Heart right ventricle (tissue), 16 donors: Measurements from ENCODE around the gene CD2AP. TPM values are rescaled to one million over a fixed set of nuclear protein-coding genes. Genes with fewer than 3 reads are reported as not detected.

Source experiments
- ATAC-seq, 8 donors: fragments of 200-7000 bp; cut with Tn5 transposase; one replicate each; pipeline ENCODE4 v1.9.1; 2020; ENCODE audit warnings: mild to moderate bottlenecking in 8 of 8, moderate library complexity in 8 of 8, moderate number of reproducible peaks in 1 of 8
- DNase-seq, 2 donors: peaks; one replicate each; pipeline ENCODE4 v3.0.0-alpha.2; 2020
- H3K27ac ChIP-seq, 10 donors: fragments of 200-600 bp; sonication (generic) in 2 of 10; one replicate each; pipeline versions ENCODE4 v1.5.0 to v1.8.0; 2020 to 2022; ENCODE audit warnings: mild to moderate bottlenecking in 3 of 10
- H3K27me3 ChIP-seq, 7 donors: fragments of 200-600 bp; one replicate each; pipeline ENCODE4 v1.8.0; 2021 to 2022; ENCODE audit warnings: mild to moderate bottlenecking in 2 of 7
- H3K36me3 ChIP-seq, 9 donors: fragments of 200-600 bp; sonication (generic) in 1 of 9; one replicate each; pipeline versions ENCODE4 v1.5.0 to v1.8.0; 2020 to 2022; ENCODE audit warnings: mild to moderate bottlenecking in 2 of 9
- H3K4me1 ChIP-seq, 9 donors: fragments of 200-600 bp; sonication (generic) in 1 of 9; one replicate each; pipeline versions ENCODE4 v1.5.0 to v1.8.0; 2020 to 2022; ENCODE audit warnings: mild to moderate bottlenecking in 4 of 9
- H3K4me3 ChIP-seq, 10 donors: fragments of 200-600 bp; sonication (generic) in 2 of 10; one replicate each; pipeline versions ENCODE4 v1.5.0 to v1.8.0; 2020 to 2022; ENCODE audit warnings: mild to moderate bottlenecking in 7 of 10, moderate library complexity in 2 of 10
- H3K9me3 ChIP-seq, 11 donors: fragments of 200-600 bp in 10 of 11; sonication (generic) in 2 of 11; one replicate each; pipeline versions ENCODE4 v1.5.0 to v1.8.0; 2013 to 2022; ENCODE audit warnings: mild to moderate bottlenecking in 2 of 11, control low read depth in 1 of 11, moderate library complexity in 1 of 11
- WGBS, 2 donors: extraction: QIAGEN DNeasy Blood & Tissue Kit; methylation state at CpG; one replicate each; pipeline ENCODE4 v1.1.7; 2013; ENCODE audit warnings: inconsistent platforms in 1 of 2; 5-methylcytosine and 5-hydroxymethylcytosine counted together
- intact Hi-C, 10 donors: fragments of 100-400 bp; cut with DNase I; formaldehyde crosslinking; loops; one replicate each; pipeline versions ENCODE4 v1.11.1 to v1.14.2; 2022
- polyA plus RNA-seq, 2 donors: library from polyadenylated mRNA; stranded (reverse); fragments of 200-250 nt; gene quantifications; one replicate each; pipeline ENCODE4 v1.2.3, GENCODE V29; 2013
- total RNA-seq, 10 donors: library from RNA; stranded (reverse); fragmentation: NEBNext Ultra II Directional in 3 of 10; extraction: Animal tissue kit (Norgen Biotek cat#: 25700) in 3 of 10; gene quantifications; one replicate each; pipeline versions ENCODE4 v1.2.1 to v1.2.4, GENCODE V29; 2021 to 2023
- TF ChIP-seq, protein P1 (sequence below), 9 donors: fragments of 200-600 bp; sonication (generic) in 2 of 9; IDR thresholded peaks; one replicate each; pipeline versions ENCODE4 v1.5.0 to v1.8.0; 2021 to 2022; ENCODE audit warnings: antibody characterized with exemption in 9 of 9, mild to moderate bottlenecking in 5 of 9, moderate library complexity in 1 of 9
- donor health status: Arrhythmogenic right ventricular cardiomyopathy.
- donor health status: ischemic (EF 13 %, LVEDD 7.1; RV severe dilation, severe dysfunction).
- donor health status: healthy with polysubstance abuse.
- donor health status: DM: no; HTN: yes; CAD: no.
- donor health status: DM: no; HTN: no; CAD: no.
- donor health status: ischemic (EF 25% LVEDD 6.9; RV normal size, moderate dysfunction).
- donor health status: ischemic (EF 25% LVEDD 5.7; RV mildly dilated, moderate dysfunction).
- donor health status: healthy.
- donor health status: DM: yes; HTN: yes; CAD: no.
- donor health status: Ischemic cardiomyopathy.
- donor health status: ischemic (EF 35%, LVEDD 5.7; RV mildly dilated, moderate dysfunction).
- donor health status: nonischemic (EF 11% LVEDD 7.7; RV severe dilation, severe dysfunction).
- donor health status: DM: yes; HTN: yes; CAD: no.
- donor health status: PGD.
- donor health status: ischemic (EF 29% LVEDD 5.4; RV normal size, mild dysfunction).
- donor health status: nonischemic (EF 23%, LVEDD 6.1; RV moderate dilation, normal function).

The CD2AP gene
- total and polyA plus RNA-seq, 12 donors, result 5.8 to 15.6 (median 10.8) TPM

GRCh38 chr6:47603995-47604394, 126.4 kb downstream of the CD2AP start:
- H3K9me3 ChIP-seq, result no peaks in the 10 kb centered on the region
- DNase-seq (no peak), ATAC-seq (peak in 1 of 8 donors; percentile 63)
- intact Hi-C loops, result loop anchor here in 3 of 10 donors (10.0 kb wide), 1 partner anchor 189 kb away; no protein-coding TSS in a partner anchor
- no peaks in the 10 kb centered on the region for H3K27me3 ChIP-seq
- H3K36me3 ChIP-seq, result peaks cover 0 to 45% (median 24%) of the 10 kb centered on the region in 9 donors
- TF ChIP-seq, protein P1, sequence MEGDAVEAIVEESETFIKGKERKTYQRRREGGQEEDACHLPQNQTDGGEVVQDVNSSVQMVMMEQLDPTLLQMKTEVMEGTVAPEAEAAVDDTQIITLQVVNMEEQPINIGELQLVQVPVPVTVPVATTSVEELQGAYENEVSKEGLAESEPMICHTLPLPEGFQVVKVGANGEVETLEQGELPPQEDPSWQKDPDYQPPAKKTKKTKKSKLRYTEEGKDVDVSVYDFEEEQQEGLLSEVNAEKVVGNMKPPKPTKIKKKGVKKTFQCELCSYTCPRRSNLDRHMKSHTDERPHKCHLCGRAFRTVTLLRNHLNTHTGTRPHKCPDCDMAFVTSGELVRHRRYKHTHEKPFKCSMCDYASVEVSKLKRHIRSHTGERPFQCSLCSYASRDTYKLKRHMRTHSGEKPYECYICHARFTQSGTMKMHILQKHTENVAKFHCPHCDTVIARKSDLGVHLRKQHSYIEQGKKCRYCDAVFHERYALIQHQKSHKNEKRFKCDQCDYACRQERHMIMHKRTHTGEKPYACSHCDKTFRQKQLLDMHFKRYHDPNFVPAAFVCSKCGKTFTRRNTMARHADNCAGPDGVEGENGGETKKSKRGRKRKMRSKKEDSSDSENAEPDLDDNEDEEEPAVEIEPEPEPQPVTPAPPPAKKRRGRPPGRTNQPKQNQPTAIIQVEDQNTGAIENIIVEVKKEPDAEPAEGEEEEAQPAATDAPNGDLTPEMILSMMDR (IDR thresholded peaks at IDR 0.05), result no peak
- no peak overlapping the region for H3K4me3 ChIP-seq
- H3K4me1 ChIP-seq, result peaks cover 0 to 22% (median 5%) of the 10 kb centered on the region in 9 donors
- WGBS, 2 donors, result 49 to 59% methylated on average over 4 of the region's 4 CpGs
- peak overlapping the region in 1 of 10 donors; percentile 23 for H3K27ac ChIP-seq

DNA sequence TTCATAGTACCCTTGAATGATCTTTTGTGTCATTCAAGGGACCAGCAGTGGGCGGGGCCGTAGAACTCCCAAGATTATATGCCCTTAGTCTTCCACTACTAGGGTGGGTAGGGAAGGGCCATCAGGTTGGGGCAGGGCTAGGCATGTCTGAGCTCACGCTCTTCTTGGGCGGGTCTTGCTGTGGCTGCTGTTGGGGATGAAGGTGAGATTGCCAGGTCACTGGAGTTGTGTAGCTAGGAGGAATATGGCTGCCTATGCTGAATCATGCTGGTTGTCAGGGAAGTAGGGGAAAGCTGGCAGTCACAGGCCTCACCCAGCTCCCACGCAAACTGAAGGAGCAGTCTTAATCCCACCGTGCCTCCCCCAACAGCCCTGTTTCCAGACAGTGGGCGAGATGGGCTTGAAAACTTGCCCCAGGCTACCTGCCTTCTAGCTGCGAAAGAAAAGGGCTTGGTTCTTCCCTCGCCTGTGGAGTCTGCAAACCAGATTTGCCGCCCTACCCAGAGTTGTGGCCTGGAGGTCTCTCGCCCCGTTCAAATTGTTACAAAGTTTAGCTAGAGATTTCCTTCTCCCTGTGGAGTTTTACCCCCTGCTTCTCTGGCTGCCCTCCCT, 144.4 kb downstream of the CD2AP start:
- intact Hi-C loops, result loop anchor here in 2 of 10 donors (10.0 kb wide), 1 partner anchor 207 kb away; no protein-coding TSS in a partner anchor
- H3K9me3 ChIP-seq, result peaks cover 0 to 7% (median 0%) of the 10 kb centered on the region in 11 donors
- TF ChIP-seq, protein P1 (IDR thresholded peaks at IDR 0.05), result no peak
- H3K27ac ChIP-seq, result no peak overlapping the region
- H3K27me3 ChIP-seq, result no peaks in the 10 kb centered on the region
- DNase-seq (no peak), ATAC-seq (no peak)
- H3K36me3 ChIP-seq, result peaks cover 0 to 88% (median 13%) of the 10 kb centered on the region in 9 donors
- no peaks in the 10 kb centered on the region for H3K4me1 ChIP-seq
- no peak overlapping the region for H3K4me3 ChIP-seq
- 94 to 95% methylated on average over 12 of the region's 12 CpGs for WGBS, 2 donors

GRCh38 chr6:47626782-47627181, 149.2 kb downstream of the CD2AP start:
- WGBS, 2 donors, result 76 to 86% methylated on average over 2 of the region's 2 CpGs
- no peak overlapping the region for H3K4me3 ChIP-seq
- H3K27ac ChIP-seq, result no peak overlapping the region
- H3K4me1 ChIP-seq, result peaks cover 0 to 11% (median 6%) of the 10 kb centered on the region in 9 donors
- TF ChIP-seq, protein P1 (IDR thresholded peaks at IDR 0.05), result no peak
- H3K9me3 ChIP-seq, result no peaks in the 10 kb centered on the region
- no peaks in the 10 kb centered on the region for H3K27me3 ChIP-seq
- intact Hi-C loops, result loop anchor here in 2 of 10 donors (10.0 kb wide), 1 partner anchor 212 kb away; no protein-coding TSS in a partner anchor
- no peak for DNase-seq
- peaks cover 0 to 45% (median 9%) of the 10 kb centered on the region in 9 donors for H3K36me3 ChIP-seq
- ATAC-seq, result no peak

DNA sequence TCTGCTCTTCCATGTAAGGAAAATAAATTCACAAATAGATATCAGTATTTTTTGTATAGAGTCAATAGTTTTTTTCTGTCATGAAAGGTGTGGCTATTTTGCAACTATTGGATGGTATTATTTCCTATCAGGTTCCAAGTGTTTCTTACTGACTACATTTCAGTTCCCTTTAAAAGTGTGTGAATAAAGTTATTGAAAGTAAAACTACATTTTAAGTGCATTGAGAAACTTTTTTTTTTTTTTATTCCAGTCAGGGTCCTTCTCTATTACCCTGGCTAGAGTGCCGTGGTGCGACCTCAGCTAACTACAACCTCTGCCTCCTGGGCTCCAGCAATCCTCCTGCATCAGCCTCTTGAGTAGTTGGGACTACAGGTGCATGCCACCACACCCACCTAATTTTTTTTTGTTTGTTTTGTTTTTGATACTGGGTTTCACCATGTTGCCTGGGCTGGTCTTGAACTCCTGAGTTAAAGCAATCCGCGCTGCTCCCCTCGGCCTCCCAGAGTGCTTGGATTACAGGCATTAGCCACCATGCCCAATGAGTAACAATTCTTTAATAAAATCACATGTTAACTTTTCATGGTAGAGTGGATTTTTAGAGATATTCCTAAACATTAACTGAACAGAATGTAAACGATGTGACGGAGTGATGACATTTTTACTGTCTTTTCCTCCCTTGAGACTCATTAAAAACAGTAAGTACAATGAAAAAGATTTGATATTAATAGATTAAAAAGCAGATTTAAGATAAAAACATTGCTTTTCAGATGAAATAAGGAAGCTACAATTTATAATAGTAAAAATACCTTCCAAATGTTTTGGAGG, 151.1 kb downstream of the CD2AP start:
- intact Hi-C loops, result loop anchor here in 2 of 10 donors (10.0 kb wide), 1 partner anchor 214 kb away; no protein-coding TSS in a partner anchor
- no peak for ATAC-seq

More for the DNA sequence above, 151.1 kb downstream of the CD2AP start:
- Histone ChIP-seq H3K4me3 (no peak overlapping the region), H3K27me3 (no peaks in the 10 kb centered on the region), H3K27ac (no peak overlapping the region), H3K9me3 (no peaks in the 10 kb centered on the region), H3K4me1 (peaks cover 0 to 27% (median 11%) of the 10 kb centered on the region in 9 donors), H3K36me3 (peaks cover 0 to 27% (median 0%) of the 10 kb centered on the region in 9 donors)
- 90% methylated on average over 7 of the region's 7 CpGs for WGBS, 2 donors
- no peak for DNase-seq
- TF ChIP-seq, protein P1 (IDR thresholded peaks at IDR 0.05), result no peak
